ENCODE data around the gene DLL4. TPM values are rescaled to one million over a fixed set of nuclear protein-coding genes. Genes with fewer than 3 reads are reported as not detected.

The DLL4 gene
- total RNA-seq, 2 experiments from 2014 or later, result 0.11 to 0.14 TPM

DNA sequence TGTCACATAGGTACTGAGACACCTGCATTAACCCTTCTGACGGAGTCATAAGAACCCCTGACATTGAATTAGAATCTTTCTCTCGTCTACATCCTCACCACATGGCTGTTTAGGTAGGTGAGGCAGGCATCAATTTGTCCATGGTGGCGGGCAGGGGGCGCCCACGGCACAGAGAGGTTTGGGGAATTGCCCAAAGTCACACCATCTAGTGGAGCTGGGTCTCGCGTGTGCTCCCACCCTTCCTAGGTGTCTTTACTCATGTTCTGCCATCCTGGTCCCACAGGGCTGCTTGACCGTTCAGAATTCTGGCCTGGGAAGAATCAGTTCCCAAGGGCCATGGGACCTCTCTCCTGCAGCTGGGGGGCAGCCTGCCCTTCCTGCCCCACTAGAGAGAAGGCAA lies 14.7 kb upstream of the DLL4 start:
- H3K4me3 Mint-ChIP-seq, result no peak overlapping the region
- no peaks in the 10 kb centered on the region for H3K27me3 Mint-ChIP-seq
- ATAC-seq (ENCODE audit: poor library complexity) (no peak), DNase-seq (no peak)
- H3K4me1 Mint-ChIP-seq (ENCODE audit: low read depth), result no peaks in the 10 kb centered on the region
- no peaks in the 10 kb centered on the region for H3K27me3 ChIP-seq (ENCODE audit: control insufficient read depth in 1 of 2, insufficient read depth in 2 of 2, low read length in 2 of 2)
- no peak overlapping the region for H3K27ac Mint-ChIP-seq
- no peaks in the 10 kb centered on the region for H3K36me3 Mint-ChIP-seq (ENCODE audit: low read depth)
- H3K36me3 ChIP-seq (ENCODE audit: insufficient read depth, low read length), result no peaks in the 10 kb centered on the region
- no peak overlapping the region for H3K27ac ChIP-seq (ENCODE audit: low read depth in 1 of 2, low read length in 2 of 2)
- H3K4me1 ChIP-seq (ENCODE audit: insufficient read depth, low read length), result no peaks in the 10 kb centered on the region
- no peaks in the 10 kb centered on the region for H3K9me3 Mint-ChIP-seq
- H3K4me3 ChIP-seq (ENCODE audit: low read length), result no peak overlapping the region
- ChIA-PET POLR2A (no interaction called here), CTCF (interaction anchor here (1.0 kb wide), 1 partner anchor 10 kb away, joined by 3 read pairs; no protein-coding TSS in a partner anchor)
- no peaks in the 10 kb centered on the region for H3K9me3 ChIP-seq (ENCODE audit: control insufficient read depth in 1 of 2, insufficient read depth in 1 of 2, low read length in 2 of 2)
- intact Hi-C loops (cut with DNase I, micrococcal nuclease), result no loop called here
- TF ChIP-seq, protein P1, sequence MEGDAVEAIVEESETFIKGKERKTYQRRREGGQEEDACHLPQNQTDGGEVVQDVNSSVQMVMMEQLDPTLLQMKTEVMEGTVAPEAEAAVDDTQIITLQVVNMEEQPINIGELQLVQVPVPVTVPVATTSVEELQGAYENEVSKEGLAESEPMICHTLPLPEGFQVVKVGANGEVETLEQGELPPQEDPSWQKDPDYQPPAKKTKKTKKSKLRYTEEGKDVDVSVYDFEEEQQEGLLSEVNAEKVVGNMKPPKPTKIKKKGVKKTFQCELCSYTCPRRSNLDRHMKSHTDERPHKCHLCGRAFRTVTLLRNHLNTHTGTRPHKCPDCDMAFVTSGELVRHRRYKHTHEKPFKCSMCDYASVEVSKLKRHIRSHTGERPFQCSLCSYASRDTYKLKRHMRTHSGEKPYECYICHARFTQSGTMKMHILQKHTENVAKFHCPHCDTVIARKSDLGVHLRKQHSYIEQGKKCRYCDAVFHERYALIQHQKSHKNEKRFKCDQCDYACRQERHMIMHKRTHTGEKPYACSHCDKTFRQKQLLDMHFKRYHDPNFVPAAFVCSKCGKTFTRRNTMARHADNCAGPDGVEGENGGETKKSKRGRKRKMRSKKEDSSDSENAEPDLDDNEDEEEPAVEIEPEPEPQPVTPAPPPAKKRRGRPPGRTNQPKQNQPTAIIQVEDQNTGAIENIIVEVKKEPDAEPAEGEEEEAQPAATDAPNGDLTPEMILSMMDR (IDR thresholded peaks at IDR 0.05), result no peak

DNA sequence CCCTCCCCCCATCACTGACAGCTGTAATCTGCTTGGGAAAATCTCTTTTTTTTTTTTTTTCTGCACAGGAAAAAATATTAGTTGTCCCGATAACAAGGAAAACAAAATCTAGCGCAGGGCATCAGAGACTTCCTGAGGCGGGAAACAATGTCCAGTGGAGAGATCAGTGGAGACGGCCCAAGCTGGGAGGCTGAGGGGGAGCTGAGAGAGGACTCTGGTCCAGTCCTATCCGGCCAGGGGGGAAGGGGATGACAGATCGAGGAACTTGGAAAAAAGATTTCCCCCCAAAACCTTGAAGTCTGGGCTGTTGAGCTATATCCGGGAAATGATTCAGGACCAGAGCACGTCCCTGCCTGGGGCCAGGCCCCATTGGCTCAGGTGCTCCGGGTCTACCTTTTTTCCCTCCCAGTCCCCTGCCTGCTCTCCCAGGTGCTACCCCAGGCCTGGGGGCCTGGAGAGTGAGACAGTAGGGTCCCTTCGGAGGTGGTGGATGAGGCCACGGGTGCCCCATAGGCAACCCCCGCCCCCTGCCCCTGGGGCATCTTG lies 14.0 kb upstream of the DLL4 start:
- no peaks in the 10 kb centered on the region for H3K9me3 ChIP-seq (ENCODE audit: control insufficient read depth in 1 of 2, insufficient read depth in 1 of 2, low read length in 2 of 2)
- TF ChIP-seq, protein P1 (IDR thresholded peaks at IDR 0.05), result no peak
- intact Hi-C loops (cut with DNase I, micrococcal nuclease), result no loop called here
- H3K27me3 Mint-ChIP-seq, result no peaks in the 10 kb centered on the region
- no peaks in the 10 kb centered on the region for H3K36me3 Mint-ChIP-seq (ENCODE audit: low read depth)
- ATAC-seq (ENCODE audit: poor library complexity) (no peak), DNase-seq (no peak)
- no peaks in the 10 kb centered on the region for H3K9me3 Mint-ChIP-seq
- H3K4me3 ChIP-seq (ENCODE audit: low read length), result no peak overlapping the region
- CTCF ChIA-PET, result interaction anchor here (1.0 kb wide), 1 partner anchor 11 kb away, joined by 3 read pairs; no protein-coding TSS in a partner anchor
- H3K4me1 Mint-ChIP-seq (ENCODE audit: low read depth), result no peaks in the 10 kb centered on the region
- H3K27ac ChIP-seq (ENCODE audit: low read depth in 1 of 2, low read length in 2 of 2), result no peak overlapping the region
- H3K4me1 ChIP-seq (ENCODE audit: insufficient read depth, low read length), result no peaks in the 10 kb centered on the region
- no peak overlapping the region for H3K27ac Mint-ChIP-seq
- H3K4me3 Mint-ChIP-seq, result no peak overlapping the region
- H3K36me3 ChIP-seq (ENCODE audit: insufficient read depth, low read length), result no peaks in the 10 kb centered on the region
- POLR2A ChIA-PET, result no interaction called here
- H3K27me3 ChIP-seq (ENCODE audit: control insufficient read depth in 1 of 2, insufficient read depth in 2 of 2, low read length in 2 of 2), result no peaks in the 10 kb centered on the region

DNA sequence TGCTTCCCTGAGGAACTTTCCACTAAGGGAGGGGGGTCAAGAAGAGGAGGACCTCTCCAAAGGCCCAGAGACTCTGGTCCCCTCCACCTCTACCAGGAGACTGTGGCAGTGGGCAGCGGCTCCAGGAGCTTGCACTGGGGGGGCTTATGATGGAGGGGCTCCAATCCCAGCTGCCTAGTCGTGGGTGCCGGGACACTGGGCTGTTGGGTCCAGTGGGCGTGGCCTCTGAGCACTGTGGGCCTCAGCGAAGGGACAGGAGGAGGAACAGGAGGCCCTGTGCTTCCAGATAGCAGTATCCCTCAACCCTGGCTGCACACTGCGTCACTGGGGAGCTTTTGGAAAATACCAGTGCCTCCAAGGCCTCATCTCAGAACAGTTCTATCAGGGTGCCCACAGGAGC lies 13.5 kb upstream of the DLL4 start:
- Histone ChIP-seq H3K27me3 (ENCODE audit: control insufficient read depth in 1 of 2, insufficient read depth in 2 of 2, low read length in 2 of 2) (no peaks in the 10 kb centered on the region), H3K36me3 (ENCODE audit: insufficient read depth, low read length) (no peaks in the 10 kb centered on the region), H3K4me3 (ENCODE audit: low read length) (no peak overlapping the region), H3K9me3 (ENCODE audit: control insufficient read depth in 1 of 2, insufficient read depth in 1 of 2, low read length in 2 of 2) (no peaks in the 10 kb centered on the region), H3K27ac (ENCODE audit: low read depth in 1 of 2, low read length in 2 of 2) (no peak overlapping the region), H3K4me1 (ENCODE audit: insufficient read depth, low read length) (no peaks in the 10 kb centered on the region)
- Mint-ChIP-seq H3K27ac (no peak overlapping the region), H3K9me3 (no peaks in the 10 kb centered on the region), H3K36me3 (ENCODE audit: low read depth) (no peaks in the 10 kb centered on the region), H3K27me3 (no peaks in the 10 kb centered on the region), H3K4me1 (ENCODE audit: low read depth) (no peaks in the 10 kb centered on the region), H3K4me3 (no peak overlapping the region)
- no peak for DNase-seq
- POLR2A ChIA-PET, result no interaction called here
- CTCF ChIA-PET, result no interaction called here
- intact Hi-C loops (cut with DNase I, micrococcal nuclease), result no loop called here
- no peak for ATAC-seq (ENCODE audit: poor library complexity)
- TF ChIP-seq, protein P1 (IDR thresholded peaks at IDR 0.05), result no peak

Data from CD4-positive, alpha-beta T cell (primary cell).